GM12875 (cell line): ENCODE results near the gene BCL2L12.

Source experiments
- H3K4me3 ChIP-seq: one replicate; pipeline ENCODE4 v1.5.1; 2011; ENCODE audit warnings: low read depth, low read length, control low read depth
- TF ChIP-seq, protein P1 (sequence below): IDR thresholded peaks from 2 replicates; pipeline ENCODE4 v1.5.1; 2011; ENCODE audit warnings: low read depth, mild to moderate bottlenecking, control low read depth, inconsistent platforms, low read length, moderate library complexity, borderline replicate concordance; ENCODE audit not compliant: insufficient read depth

The BCL2L12 gene

DNA sequence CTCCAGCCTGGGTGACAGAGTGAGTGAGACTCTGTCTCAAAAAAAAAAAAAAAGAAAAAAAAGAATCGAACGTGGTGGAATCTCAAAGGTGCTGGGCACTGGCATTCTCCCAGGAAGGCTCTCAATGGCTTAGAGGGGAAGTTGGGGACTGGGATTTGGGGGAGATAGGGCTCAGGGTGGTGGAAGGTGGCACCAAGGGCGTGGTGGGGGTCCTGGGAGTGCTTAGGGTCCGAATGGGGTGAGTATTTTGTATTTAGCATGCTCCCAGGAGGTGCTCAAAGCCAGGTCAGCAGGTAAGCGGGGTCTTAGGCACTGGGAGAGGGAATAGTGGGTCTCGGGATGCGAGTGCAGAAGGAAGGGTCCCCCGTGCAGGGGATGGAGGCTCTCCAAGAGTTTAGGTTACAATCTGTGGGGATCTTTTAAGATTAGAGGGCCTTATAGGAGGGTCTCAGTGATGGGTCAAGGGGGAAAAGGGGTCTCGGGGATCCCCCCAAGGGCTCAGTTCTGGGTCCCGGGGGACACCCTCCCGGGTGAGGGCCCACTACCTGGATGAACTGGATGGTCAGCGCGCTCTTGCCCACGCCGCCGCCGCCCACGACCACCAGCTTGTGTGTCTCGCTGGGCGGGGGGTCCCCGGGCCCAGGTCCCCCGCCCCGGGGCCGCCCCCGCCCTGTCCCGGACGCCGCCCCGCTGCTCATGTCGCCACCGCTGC is 26.2 kb upstream of the BCL2L12 start:
- H3K4me3 ChIP-seq = peak overlapping the region; percentile 34
- TF ChIP-seq, protein P1, sequence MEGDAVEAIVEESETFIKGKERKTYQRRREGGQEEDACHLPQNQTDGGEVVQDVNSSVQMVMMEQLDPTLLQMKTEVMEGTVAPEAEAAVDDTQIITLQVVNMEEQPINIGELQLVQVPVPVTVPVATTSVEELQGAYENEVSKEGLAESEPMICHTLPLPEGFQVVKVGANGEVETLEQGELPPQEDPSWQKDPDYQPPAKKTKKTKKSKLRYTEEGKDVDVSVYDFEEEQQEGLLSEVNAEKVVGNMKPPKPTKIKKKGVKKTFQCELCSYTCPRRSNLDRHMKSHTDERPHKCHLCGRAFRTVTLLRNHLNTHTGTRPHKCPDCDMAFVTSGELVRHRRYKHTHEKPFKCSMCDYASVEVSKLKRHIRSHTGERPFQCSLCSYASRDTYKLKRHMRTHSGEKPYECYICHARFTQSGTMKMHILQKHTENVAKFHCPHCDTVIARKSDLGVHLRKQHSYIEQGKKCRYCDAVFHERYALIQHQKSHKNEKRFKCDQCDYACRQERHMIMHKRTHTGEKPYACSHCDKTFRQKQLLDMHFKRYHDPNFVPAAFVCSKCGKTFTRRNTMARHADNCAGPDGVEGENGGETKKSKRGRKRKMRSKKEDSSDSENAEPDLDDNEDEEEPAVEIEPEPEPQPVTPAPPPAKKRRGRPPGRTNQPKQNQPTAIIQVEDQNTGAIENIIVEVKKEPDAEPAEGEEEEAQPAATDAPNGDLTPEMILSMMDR = no peak

DNA sequence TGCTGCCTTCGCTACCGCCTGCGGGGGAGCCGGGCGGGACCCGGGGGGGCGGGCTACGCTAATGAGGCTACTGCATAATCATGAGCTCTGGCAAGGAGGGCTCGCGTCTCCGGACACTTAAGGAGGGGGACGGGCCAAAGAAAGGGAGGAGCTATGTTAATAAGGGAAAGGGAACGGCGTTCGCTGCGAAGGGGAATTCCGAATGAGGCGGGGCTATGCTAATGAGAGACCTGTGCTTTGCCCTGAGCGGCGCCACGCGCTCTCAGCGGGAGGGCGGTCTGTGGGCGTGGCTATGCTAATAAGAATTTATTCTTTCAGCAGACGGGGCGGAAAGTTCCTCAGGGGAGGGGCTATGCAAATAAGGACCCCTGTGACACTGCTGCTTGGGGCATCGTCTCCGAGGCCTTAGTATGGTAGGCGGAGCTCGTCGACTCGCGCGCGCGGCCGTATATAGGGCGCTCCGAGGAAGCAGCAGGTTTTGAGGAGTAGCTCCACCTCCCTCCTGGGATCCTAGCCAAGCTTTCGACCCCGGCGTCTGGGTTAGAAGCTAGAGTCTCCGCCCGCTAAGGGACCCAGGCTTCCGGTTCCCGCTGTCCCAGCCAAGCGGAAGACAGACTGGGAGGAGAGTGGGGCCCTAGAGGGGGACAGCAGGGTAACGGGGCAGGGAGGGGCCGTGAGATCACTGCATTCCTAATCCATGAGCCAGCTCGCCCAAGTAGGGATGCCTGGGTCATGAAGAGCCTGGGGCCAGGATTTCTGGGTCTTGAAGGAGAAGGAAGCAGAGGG is 25.4 kb upstream of the BCL2L12 start, which contains the start of gene RRAS:
Gene RRAS (minus strand): TSS at position 31 of the 786 bp plus-strand sequence. CDS start 45 bp downstream, outside the sequence.
- TF ChIP-seq, protein P1 = no peak
- H3K4me3 ChIP-seq = peak within 1 kb of the TSS; percentile 62

DNA sequence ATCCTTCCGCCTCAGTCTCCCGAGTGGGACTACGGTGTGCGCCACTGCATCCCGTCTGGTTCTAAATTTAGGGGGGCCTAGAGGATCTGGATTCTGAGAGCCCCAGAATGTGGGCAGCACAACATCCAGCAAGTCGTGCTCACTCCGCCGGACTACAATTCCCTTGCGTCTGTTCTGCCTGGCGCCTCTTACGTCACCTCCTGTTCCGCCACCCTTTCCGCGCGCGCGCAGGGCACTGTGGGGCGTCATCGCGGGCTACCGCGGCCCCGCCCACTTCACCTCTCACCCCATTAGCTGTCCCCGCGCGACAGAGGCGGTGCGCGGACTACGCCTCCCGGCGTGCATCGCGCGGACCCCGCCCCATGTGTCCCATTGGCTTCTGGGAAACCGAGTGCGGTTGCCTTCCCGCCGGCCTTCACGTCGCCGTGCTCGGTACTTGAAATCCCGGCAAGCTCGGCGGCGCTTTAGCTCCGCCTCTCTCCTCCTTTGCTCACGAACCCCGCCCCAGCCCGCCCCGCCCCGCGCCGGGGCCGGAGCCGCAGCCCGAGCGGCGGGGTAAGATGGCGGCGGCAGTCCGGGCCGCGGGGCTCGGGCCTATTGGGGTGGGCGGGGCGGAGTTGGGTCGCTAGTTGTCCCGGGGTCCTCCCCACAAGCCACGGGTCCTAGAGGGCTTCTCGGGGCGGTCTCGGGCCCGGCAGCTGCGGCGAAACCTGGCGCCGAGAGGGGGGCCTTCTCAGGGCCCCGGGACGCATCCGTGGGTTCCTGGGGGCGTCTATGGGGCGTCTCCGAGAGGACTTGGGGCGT is 23.8 kb upstream of the BCL2L12 start, which contains the start of gene SCAF1:
Gene SCAF1 (plus strand): TSS at position 522 of the 804 bp plus-strand sequence. CDS start 2,818 bp downstream, outside the sequence.
- TF ChIP-seq, protein P1 = no peak
- H3K4me3 ChIP-seq = peak within 1 kb of the TSS; percentile 90

DNA sequence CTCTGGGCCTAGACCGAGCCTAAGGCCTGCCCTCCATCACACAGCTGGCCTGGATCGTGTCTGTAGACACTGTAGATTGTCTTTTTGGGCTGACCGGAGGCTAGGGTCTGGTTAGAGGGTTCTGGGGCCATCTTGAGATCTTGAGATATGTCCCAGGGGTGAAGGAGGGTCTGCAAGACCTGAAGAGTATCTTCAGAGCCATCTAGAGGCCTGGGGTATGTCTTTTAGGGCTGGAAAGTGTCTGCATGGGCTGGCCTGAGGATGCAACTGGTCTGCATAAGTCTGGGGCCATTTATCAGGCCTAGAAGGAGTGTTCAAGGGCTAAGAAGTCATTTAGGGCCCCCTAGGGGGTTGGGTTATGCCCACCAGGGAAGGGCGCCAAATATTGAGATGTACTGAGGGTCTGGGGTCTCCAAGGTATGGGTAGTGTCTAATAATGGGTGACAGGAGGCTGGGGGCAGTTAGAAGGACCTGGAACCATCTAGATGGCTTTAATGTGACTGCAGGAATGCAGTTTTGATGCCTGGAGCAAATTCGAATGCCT is 23.2 kb upstream of the BCL2L12 start:
- H3K4me3 ChIP-seq = peak overlapping the region; percentile 90

DNA sequence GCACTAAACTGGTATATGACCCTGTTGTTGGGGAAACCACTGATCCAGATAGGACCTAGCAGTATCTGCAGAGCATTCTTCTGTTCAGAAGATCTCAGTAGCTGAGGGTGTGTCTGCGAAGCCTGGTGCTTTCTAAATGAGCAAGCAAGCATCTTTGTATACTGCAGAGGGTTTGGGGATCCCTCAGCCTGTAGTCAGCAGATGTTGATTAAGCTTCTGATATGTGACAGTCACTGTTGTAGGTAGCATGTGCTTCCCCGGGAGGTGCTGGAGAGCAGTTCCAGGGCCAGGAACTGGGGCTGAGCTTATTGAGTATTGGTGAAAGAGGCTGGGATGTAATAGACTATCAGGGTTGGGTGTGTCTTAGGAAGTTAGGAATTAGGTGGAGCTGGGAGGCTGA is 22.3 kb upstream of the BCL2L12 start:
- TF ChIP-seq, protein P1 = no peak
- H3K4me3 ChIP-seq = no peak overlapping the region

More for the DNA sequence above, 23.2 kb upstream of the BCL2L12 start:
- TF ChIP-seq, protein P1 = no peak

DNA sequence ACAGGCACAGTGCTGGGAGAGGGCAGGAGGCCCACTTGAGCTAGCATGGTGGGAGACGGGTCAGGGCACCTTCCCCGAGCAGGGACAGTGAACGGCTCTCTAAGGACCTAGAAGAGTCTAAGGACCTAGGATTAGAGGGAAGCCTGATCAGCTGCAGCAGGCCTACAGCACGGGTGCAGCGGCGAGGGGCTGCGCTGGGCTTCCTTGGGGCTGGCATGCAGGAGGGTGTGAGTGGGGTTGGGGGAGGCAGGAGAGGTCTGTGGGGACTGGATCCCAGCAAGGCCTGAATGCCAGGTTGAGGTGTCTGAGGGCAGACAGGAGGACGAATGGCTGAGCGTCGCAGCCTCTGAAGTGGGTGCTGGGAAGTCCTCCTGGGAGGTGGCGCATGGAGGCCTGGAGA is 20.1 kb upstream of the BCL2L12 start:
- no peak overlapping the region for H3K4me3 ChIP-seq
- TF ChIP-seq, protein P1 = no peak
